WTC11 (cell line): ENCODE data around the gene UBE2F.

Source experiments
- CBFB ChIP-seq: sonication (generic); formaldehyde crosslinking; IDR thresholded peaks from 2 replicates; pipeline ENCODE4 v1.8.1; 2022; ENCODE audit warnings: mild to moderate bottlenecking, low read depth, missing genetic modification reagents
- CREB1 ChIP-seq: sonication (generic); formaldehyde crosslinking; IDR thresholded peaks from 2 replicates; pipeline ENCODE4 v1.8.0; 2023; ENCODE audit warnings: mild to moderate bottlenecking, missing genetic modification reagents
- ETV6 ChIP-seq: sonication (generic); formaldehyde crosslinking; IDR thresholded peaks from 2 replicates; pipeline ENCODE4 v1.8.1; 2022; ENCODE audit warnings: mild to moderate bottlenecking, missing genetic modification reagents
- FOXP1 ChIP-seq: sonication (generic); formaldehyde crosslinking; IDR thresholded peaks from 2 replicates; pipeline ENCODE4 v1.8.0; 2022; ENCODE audit warnings: missing genetic modification reagents, mild to moderate bottlenecking, moderate library complexity, borderline replicate concordance
- PRRX2 ChIP-seq: fragments of 250-450 bp; sonication (Bioruptor Pico); IDR thresholded peaks from 2 replicates; pipeline ENCODE4 v1.8.0; 2021; ENCODE audit warnings: mild to moderate bottlenecking
- TP53 ChIP-seq: sonication (generic); formaldehyde crosslinking; IDR thresholded peaks from 2 replicates; pipeline ENCODE4 v1.8.1; 2023; ENCODE audit warnings: mild to moderate bottlenecking, missing genetic modification reagents
- ZNF423 ChIP-seq: fragments of 250-450 bp; sonication (Bioruptor Pico); IDR thresholded peaks from 2 replicates; pipeline ENCODE4 v2.1.2; 2022; ENCODE audit warnings: mild to moderate bottlenecking, moderate library complexity
- TF ChIP-seq, protein P1 (sequence below): fragments of 200-600 bp; IDR thresholded peaks from 2 replicates; pipeline ENCODE4 v1.8.0; 2022; ENCODE audit warnings: antibody characterized with exemption
- TF ChIP-seq, protein P2 (sequence below): sonication (generic); formaldehyde crosslinking; IDR thresholded peaks from 2 replicates; pipeline ENCODE4 v1.8.0; 2022; ENCODE audit warnings: mild to moderate bottlenecking, missing genetic modification reagents
- TF ChIP-seq, protein P3 (sequence below): sonication (generic); formaldehyde crosslinking; IDR thresholded peaks from 2 replicates; pipeline ENCODE4 v1.8.1; 2023; ENCODE audit warnings: mild to moderate bottlenecking, missing genetic modification reagents, moderate library complexity
- TF ChIP-seq, protein P4 (sequence below): sonication (generic); formaldehyde crosslinking; IDR thresholded peaks from 2 replicates; pipeline ENCODE4 v1.8.0; 2022; ENCODE audit warnings: mild to moderate bottlenecking, missing genetic modification reagents
- TF ChIP-seq, protein P5 (sequence below): sonication (generic); formaldehyde crosslinking; conservative IDR thresholded peaks from 2 replicates; pipeline ENCODE4 v1.8.1; 2022; ENCODE audit warnings: mild to moderate bottlenecking, missing genetic modification reagents

DNA sequence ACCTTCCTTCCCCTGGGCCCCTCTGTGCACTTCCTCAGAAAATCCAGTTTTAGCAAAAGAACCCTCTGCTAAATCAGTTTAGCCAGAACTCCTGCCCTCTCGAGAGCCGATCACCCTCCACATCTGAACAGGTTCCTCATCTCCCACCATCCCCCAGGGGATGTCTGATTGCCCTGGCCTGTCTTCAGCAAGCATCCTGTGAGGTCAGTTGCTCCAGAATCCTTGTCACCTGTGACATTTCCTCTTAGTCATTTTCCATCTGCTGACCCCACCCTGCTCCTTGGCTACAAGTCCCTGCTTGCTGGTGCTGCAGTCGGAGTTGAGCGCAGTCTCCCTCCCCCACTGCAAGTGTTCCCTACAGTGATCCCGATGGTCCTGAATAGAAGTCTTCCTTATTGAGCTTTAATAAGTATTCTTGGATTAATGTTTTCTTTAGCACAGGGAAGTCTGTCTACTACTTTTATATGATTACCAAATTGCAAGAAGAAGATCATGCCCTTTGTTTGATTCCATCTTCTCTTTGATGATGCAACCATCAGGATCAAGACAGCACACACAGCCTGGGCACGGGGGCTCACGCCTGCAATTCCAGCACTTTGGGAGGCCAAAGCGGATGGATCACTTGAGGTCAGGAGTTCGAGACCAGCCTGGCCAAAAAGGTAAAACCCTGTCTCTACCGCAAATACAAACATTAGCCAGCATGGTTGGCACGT is 30.9 kb upstream of the UBE2F start:
- TF ChIP-seq, protein P1, sequence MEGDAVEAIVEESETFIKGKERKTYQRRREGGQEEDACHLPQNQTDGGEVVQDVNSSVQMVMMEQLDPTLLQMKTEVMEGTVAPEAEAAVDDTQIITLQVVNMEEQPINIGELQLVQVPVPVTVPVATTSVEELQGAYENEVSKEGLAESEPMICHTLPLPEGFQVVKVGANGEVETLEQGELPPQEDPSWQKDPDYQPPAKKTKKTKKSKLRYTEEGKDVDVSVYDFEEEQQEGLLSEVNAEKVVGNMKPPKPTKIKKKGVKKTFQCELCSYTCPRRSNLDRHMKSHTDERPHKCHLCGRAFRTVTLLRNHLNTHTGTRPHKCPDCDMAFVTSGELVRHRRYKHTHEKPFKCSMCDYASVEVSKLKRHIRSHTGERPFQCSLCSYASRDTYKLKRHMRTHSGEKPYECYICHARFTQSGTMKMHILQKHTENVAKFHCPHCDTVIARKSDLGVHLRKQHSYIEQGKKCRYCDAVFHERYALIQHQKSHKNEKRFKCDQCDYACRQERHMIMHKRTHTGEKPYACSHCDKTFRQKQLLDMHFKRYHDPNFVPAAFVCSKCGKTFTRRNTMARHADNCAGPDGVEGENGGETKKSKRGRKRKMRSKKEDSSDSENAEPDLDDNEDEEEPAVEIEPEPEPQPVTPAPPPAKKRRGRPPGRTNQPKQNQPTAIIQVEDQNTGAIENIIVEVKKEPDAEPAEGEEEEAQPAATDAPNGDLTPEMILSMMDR: no peak
- TF ChIP-seq ZNF423 (CRISPR knock-in tag) (no peak), CBFB (CRISPR knock-in tag) (no peak), CREB1 (CRISPR knock-in tag) (no peak), ETV6 (CRISPR knock-in tag) (no peak), FOXP1 (CRISPR knock-in tag) (no peak), PRRX2 (CRISPR knock-in tag) (no peak), TP53 (CRISPR knock-in tag) (no peak)
- TF ChIP-seq, protein P2, sequence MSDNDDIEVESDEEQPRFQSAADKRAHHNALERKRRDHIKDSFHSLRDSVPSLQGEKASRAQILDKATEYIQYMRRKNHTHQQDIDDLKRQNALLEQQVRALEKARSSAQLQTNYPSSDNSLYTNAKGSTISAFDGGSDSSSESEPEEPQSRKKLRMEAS (CRISPR knock-in tag): no peak
- TF ChIP-seq, protein P3, sequence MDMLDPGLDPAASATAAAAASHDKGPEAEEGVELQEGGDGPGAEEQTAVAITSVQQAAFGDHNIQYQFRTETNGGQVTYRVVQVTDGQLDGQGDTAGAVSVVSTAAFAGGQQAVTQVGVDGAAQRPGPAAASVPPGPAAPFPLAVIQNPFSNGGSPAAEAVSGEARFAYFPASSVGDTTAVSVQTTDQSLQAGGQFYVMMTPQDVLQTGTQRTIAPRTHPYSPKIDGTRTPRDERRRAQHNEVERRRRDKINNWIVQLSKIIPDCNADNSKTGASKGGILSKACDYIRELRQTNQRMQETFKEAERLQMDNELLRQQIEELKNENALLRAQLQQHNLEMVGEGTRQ (CRISPR knock-in tag): no peak
- TF ChIP-seq, protein P4, sequence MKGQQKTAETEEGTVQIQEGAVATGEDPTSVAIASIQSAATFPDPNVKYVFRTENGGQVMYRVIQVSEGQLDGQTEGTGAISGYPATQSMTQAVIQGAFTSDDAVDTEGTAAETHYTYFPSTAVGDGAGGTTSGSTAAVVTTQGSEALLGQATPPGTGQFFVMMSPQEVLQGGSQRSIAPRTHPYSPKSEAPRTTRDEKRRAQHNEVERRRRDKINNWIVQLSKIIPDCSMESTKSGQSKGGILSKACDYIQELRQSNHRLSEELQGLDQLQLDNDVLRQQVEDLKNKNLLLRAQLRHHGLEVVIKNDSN (CRISPR knock-in tag): no peak
- TF ChIP-seq, protein P5, sequence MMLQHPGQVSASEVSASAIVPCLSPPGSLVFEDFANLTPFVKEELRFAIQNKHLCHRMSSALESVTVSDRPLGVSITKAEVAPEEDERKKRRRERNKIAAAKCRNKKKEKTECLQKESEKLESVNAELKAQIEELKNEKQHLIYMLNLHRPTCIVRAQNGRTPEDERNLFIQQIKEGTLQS (CRISPR knock-in tag): no peak
